ENCODE results near the gene MADCAM1.

DNA sequence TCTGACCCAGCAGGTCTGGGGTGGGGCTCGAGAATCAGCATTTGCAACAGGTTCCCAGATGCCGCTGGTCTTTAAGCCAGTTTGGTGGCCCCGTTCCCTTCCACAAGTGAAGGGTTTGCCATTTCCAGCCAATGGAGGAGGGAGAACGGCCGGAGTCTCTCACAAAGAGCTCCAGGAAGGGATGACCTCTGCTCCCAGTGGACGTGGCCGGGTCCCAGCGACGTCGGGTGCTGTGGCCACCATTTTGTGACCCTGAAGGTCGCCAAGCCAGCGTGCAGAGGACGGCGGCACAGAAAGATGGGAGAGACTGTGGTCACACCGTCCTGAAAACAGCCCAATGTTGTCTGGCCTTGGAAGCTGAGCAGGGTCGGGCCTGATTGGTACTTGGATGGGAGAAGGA lies 43.5 kb upstream of the MADCAM1 start:
- TF ChIP-seq, protein P1, sequence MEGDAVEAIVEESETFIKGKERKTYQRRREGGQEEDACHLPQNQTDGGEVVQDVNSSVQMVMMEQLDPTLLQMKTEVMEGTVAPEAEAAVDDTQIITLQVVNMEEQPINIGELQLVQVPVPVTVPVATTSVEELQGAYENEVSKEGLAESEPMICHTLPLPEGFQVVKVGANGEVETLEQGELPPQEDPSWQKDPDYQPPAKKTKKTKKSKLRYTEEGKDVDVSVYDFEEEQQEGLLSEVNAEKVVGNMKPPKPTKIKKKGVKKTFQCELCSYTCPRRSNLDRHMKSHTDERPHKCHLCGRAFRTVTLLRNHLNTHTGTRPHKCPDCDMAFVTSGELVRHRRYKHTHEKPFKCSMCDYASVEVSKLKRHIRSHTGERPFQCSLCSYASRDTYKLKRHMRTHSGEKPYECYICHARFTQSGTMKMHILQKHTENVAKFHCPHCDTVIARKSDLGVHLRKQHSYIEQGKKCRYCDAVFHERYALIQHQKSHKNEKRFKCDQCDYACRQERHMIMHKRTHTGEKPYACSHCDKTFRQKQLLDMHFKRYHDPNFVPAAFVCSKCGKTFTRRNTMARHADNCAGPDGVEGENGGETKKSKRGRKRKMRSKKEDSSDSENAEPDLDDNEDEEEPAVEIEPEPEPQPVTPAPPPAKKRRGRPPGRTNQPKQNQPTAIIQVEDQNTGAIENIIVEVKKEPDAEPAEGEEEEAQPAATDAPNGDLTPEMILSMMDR (IDR thresholded peaks at IDR 0.05): no peak
- TF ChIP-seq POLR2A (IDR thresholded peaks at IDR 0.05) (no peak), EP300 (IDR thresholded peaks at IDR 0.05) (no peak)

Data from tibial nerve (tissue), 4 donors.